ENCODE results near the gene ZNF185. TPM values are rescaled to one million over a fixed set of nuclear protein-coding genes. Genes with fewer than 3 reads are reported as not detected.
A peak's percentile ranks its signal among the peaks of the same experiment; 100 is the strongest.

The ZNF185 gene
- total RNA-seq, 1 donor from 2014 or later, result 15.8 TPM

- DNase-seq (ENCODE audit: low read depth, low spot score), result no peak
These were observed 20.1 kb downstream of the ZNF185 start for GRCh38 chrX:152917656-152918579.

GRCh38 chrX:152918707-152919106, 20.8 kb downstream of the ZNF185 start:
- DNase-seq (ENCODE audit: low read depth, low spot score), result no peak

GRCh38 chrX:152923599-152923998, 25.7 kb downstream of the ZNF185 start:
- no peak for DNase-seq (ENCODE audit: low read depth, low spot score)

GRCh38 chrX:152925835-152926234, 28.0 kb downstream of the ZNF185 start:
- DNase-seq (ENCODE audit: low read depth, low spot score), result no peak

GRCh38 chrX:152926279-152926678, 28.4 kb downstream of the ZNF185 start:
- peak; percentile 8 for DNase-seq (ENCODE audit: low read depth, low spot score)

GRCh38 chrX:152926923-152927322, 29.1 kb downstream of the ZNF185 start:
- DNase-seq (ENCODE audit: low read depth, low spot score), result no peak

GRCh38 chrX:152927858-152928760, 30.2 kb downstream of the ZNF185 start:
- DNase-seq (ENCODE audit: low read depth, low spot score), result no peak

- DNase-seq (ENCODE audit: low read depth, low spot score), result no peak
These were observed 31.0 kb downstream of the ZNF185 start for GRCh38 chrX:152928761-152929400.

- DNase-seq (ENCODE audit: low read depth, low spot score), result no peak
These were observed 32.0 kb downstream of the ZNF185 start for GRCh38 chrX:152929898-152930297.

GRCh38 chrX:152930516-152930915, 32.6 kb downstream of the ZNF185 start:
- DNase-seq (ENCODE audit: low read depth, low spot score), result no peak

- no peak for DNase-seq (ENCODE audit: low read depth, low spot score)
These were observed 34.3 kb downstream of the ZNF185 start for GRCh38 chrX:152932144-152932543.

GRCh38 chrX:152932598-152933175, 34.8 kb downstream of the ZNF185 start:
- no peak for DNase-seq (ENCODE audit: low read depth, low spot score)

GRCh38 chrX:152936306-152936705, 38.4 kb downstream of the ZNF185 start:
- no peak for DNase-seq (ENCODE audit: low read depth, low spot score)

GRCh38 chrX:152937236-152937635, 39.4 kb downstream of the ZNF185 start:
- no peak for DNase-seq (ENCODE audit: low read depth, low spot score)

GRCh38 chrX:152941328-152942076, 43.6 kb downstream of the ZNF185 start:
- DNase-seq (ENCODE audit: low read depth, low spot score), result peak; percentile 63

- no peak for DNase-seq (ENCODE audit: low read depth, low spot score)
These were observed 44.2 kb downstream of the ZNF185 start for GRCh38 chrX:152942077-152942442.

- no peak for DNase-seq (ENCODE audit: low read depth, low spot score)
These were observed 46.0 kb downstream of the ZNF185 start for GRCh38 chrX:152943826-152944225.

GRCh38 chrX:152945021-152945979, 47.4 kb downstream of the ZNF185 start:
- no peak for DNase-seq (ENCODE audit: low read depth, low spot score)

- no peak for DNase-seq (ENCODE audit: low read depth, low spot score)
These were observed 48.8 kb downstream of the ZNF185 start for GRCh38 chrX:152946681-152947080.

All from pulmonary artery endothelial cell (primary cell).